Transverse colon (tissue), 4 donors: ENCODE measurements around the gene GPR26.

ENCODE experiments used
- EP300 ChIP-seq: sonication (generic); formaldehyde crosslinking; IDR thresholded peaks from one replicate; pipeline ENCODE4 v1.6.1; 2017; ENCODE audit warnings: antibody characterized with exemption, low read depth
- POLR2A ChIP-seq: fragments of 450-650 bp; IDR thresholded peaks from one replicate; pipeline ENCODE4 v1.6.1; 2016; ENCODE audit warnings: antibody characterized with exemption, mild to moderate bottlenecking, moderate library complexity
- POLR2AphosphoS5 ChIP-seq, 3 donors: sonication (generic); formaldehyde crosslinking; IDR thresholded peaks; one replicate each; pipeline ENCODE4 v1.6.1; 2016; ENCODE audit warnings: antibody characterized with exemption in 3 of 3
- TF ChIP-seq, protein P1 (sequence below), 5 experiments: fragments of 200-600 bp in 3 of 5; fragments of 450-650 bp in 2 of 5; sonication (generic) in 3 of 5; IDR thresholded peaks; 1 replicate in 2 of 5; 2 replicates in 3 of 5; pipeline ENCODE4 v1.5.1; 2016 to 2017; ENCODE audit warnings: antibody characterized with exemption in 5 of 5, inconsistent platforms in 3 of 5, mild to moderate bottlenecking in 2 of 5, moderate library complexity in 1 of 5

DNA sequence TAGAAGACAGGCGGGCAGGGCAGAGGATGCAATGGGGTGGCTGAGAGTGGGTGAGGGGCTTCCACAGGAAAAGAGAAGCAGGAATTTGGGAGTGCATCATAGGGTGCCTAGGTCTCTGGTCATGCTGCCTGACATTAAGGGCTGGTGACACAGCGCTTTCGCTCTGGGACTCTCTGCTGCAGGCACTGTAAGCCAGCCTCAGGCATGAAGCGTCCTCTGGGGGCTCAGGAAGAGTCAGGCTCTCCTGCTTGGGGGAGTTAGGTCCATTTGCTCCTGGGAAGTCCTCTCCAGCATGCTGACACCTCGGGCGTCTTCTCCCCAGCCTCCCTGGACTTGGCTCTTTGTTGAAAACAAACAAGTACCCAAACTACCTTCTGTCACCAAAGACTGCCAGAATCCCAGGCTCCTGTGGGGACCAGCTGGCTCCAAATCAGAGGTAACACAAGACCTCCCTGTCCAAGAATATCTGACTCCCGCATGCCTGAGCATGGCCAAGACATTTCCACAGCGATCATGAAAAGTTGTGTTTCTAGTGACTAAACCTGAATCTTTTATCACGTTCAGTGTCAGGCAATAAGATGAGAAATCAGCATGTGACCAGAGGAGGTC is 55.4 kb downstream of the GPR26 start:
- TF ChIP-seq, protein P1, sequence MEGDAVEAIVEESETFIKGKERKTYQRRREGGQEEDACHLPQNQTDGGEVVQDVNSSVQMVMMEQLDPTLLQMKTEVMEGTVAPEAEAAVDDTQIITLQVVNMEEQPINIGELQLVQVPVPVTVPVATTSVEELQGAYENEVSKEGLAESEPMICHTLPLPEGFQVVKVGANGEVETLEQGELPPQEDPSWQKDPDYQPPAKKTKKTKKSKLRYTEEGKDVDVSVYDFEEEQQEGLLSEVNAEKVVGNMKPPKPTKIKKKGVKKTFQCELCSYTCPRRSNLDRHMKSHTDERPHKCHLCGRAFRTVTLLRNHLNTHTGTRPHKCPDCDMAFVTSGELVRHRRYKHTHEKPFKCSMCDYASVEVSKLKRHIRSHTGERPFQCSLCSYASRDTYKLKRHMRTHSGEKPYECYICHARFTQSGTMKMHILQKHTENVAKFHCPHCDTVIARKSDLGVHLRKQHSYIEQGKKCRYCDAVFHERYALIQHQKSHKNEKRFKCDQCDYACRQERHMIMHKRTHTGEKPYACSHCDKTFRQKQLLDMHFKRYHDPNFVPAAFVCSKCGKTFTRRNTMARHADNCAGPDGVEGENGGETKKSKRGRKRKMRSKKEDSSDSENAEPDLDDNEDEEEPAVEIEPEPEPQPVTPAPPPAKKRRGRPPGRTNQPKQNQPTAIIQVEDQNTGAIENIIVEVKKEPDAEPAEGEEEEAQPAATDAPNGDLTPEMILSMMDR (IDR thresholded peaks at IDR 0.05), result no peak
- TF ChIP-seq EP300 (no peak), POLR2AphosphoS5 (IDR thresholded peaks at IDR 0.05) (no peak), POLR2A (no peak)
